Transverse colon (tissue), 4 donors: Measurements from ENCODE around the gene SQOR. TPM values are rescaled to one million over a fixed set of nuclear protein-coding genes. Genes with fewer than 3 reads are reported as not detected.
A peak's percentile ranks its signal among the peaks of the same experiment; 100 is the strongest.
"Not testable (repeated sequence)": the region's sequence is repeated elsewhere in the genome, so short reads cannot be mapped to it uniquely, and the experiment has no call there.

Source experiments
- DNase-seq: peaks from one replicate; pipeline ENCODE4 v3.0.0-alpha.2; 2019
- H3K27ac ChIP-seq, 4 donors: fragments of 200-600 bp; sonication (generic); 2 replicates each; pipeline ENCODE4 v1.5.1; 2016 to 2018; ENCODE audit warnings: inconsistent platforms in 4 of 4
- H3K27me3 ChIP-seq: fragments of 200-600 bp; sonication (generic); 2 replicates; pipeline ENCODE4 v1.5.1; 2017; ENCODE audit warnings: inconsistent platforms
- H3K36me3 ChIP-seq, 4 donors: fragments of 200-600 bp; sonication (generic); 2 replicates each; pipeline ENCODE4 v1.5.1; 2017 to 2019; ENCODE audit warnings: inconsistent platforms in 4 of 4
- H3K4me1 ChIP-seq, 4 donors: fragments of 200-600 bp; sonication (generic); 2 replicates each; pipeline ENCODE4 v1.5.1; 2017 to 2020; ENCODE audit warnings: inconsistent platforms in 4 of 4
- H3K4me3 ChIP-seq, 4 donors: fragments of 200-600 bp; sonication (generic); 1 replicate in 1 of 4; 2 replicates in 3 of 4; pipeline versions ENCODE4 v1.5.1 to v1.6.1; 2017 to 2019; ENCODE audit warnings: inconsistent platforms in 4 of 4
- H3K9me3 ChIP-seq, 2 donors: fragments of 200-600 bp; sonication (generic); 2 replicates each; pipeline ENCODE4 v1.5.1; 2017 to 2019; ENCODE audit warnings: inconsistent platforms in 2 of 2
- EP300 ChIP-seq: sonication (generic); formaldehyde crosslinking; IDR thresholded peaks from one replicate; pipeline ENCODE4 v1.6.1; 2017; ENCODE audit warnings: antibody characterized with exemption, low read depth
- POLR2A ChIP-seq: fragments of 450-650 bp; IDR thresholded peaks from one replicate; pipeline ENCODE4 v1.6.1; 2016; ENCODE audit warnings: antibody characterized with exemption, mild to moderate bottlenecking, moderate library complexity
- POLR2AphosphoS5 ChIP-seq, 3 donors: sonication (generic); formaldehyde crosslinking; IDR thresholded peaks; one replicate each; pipeline ENCODE4 v1.6.1; 2016; ENCODE audit warnings: antibody characterized with exemption in 3 of 3
- WGBS, 2 donors: methylation state at CpG; one replicate each; pipeline ENCODE4 v1.1.5; 2018; ENCODE audit warnings: low coverage in 1 of 2; 5-methylcytosine and 5-hydroxymethylcytosine counted together
- in situ Hi-C, 4 donors: fragments of 200-750 bp; cut with MboI; loops; one replicate each; pipeline versions ENCODE4 v1.15.0 to v1.15.1; 2017; ENCODE audit warnings: low sequenced_read_pairs in 3 of 4, low pct_ligation_motif_present in 1 of 4, low pct_unique_long_range_greater_than_20kb in 1 of 4
- intact Hi-C: fragments of 100-400 bp; cut with DNase I; formaldehyde crosslinking; loops from one replicate; pipeline ENCODE4 v1.15.1; 2023; ENCODE audit warnings: low total_unique reads
- total RNA-seq, 4 donors: library from RNA; depleted of rRNA; stranded (reverse); fragments of >200 nt; gene quantifications; one replicate each; pipeline ENCODE4 v1.1.0, GENCODE V29; 2016
- TF ChIP-seq, protein P1 (sequence below), 5 experiments: fragments of 200-600 bp in 3 of 5; fragments of 450-650 bp in 2 of 5; sonication (generic) in 3 of 5; IDR thresholded peaks; 1 replicate in 2 of 5; 2 replicates in 3 of 5; pipeline ENCODE4 v1.5.1; 2016 to 2017; ENCODE audit warnings: antibody characterized with exemption in 5 of 5, inconsistent platforms in 3 of 5, mild to moderate bottlenecking in 2 of 5, moderate library complexity in 1 of 5

Gene SQOR
- total RNA-seq, 4 donors from 2014 or later, result 106 to 377 (median 281) TPM

DNA sequence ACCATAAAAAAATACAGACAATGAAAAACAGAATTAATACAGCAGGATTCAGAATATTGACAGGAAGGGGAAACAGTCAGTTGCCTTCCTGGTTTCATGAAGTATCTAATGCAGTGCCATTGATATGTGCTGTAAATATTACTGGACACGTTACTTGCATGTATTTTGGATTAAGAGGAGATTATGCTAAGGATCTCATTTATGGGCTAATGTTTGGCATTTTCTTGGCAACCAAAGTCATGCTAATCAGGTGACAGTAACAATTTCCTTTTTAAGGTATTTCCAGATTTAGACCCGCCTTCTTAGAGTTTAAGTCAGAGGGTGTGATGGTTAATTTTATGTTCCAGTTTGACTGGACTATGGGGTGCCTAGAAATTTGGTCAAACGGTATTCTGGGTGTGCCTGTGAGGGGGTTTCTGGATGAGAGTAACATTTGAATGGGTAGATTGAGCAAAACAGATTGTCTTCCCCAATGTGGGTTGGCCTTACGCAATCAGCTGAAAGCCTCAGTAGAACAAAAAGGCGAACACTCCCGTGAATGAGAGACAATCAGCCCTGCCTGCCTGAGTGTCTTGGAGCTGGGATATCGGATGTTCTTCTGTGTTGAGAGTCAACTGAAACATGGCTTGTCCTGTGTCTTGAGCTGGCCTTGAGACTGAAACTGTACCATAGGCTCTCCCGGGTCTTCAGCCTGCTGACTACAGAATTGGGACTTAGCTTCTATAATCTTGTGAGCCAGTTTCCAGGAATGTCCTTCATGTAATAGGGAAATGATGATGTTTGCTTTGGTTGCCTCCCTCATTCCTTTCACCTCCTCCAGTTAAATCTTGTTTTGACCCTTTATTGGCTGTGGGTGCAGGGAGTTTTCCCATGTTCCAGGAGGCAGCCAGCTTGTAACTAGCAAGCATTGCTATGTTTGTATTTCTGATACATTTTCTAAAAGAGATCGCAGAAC is 10.5 kb downstream of the SQOR start:
- peak; percentile 59 for DNase-seq
- Histone ChIP-seq H3K4me1 (peaks cover 80 to 100% (median 94%) of the 10 kb centered on the region in 4 donors), H3K36me3 (no peaks in the 10 kb centered on the region), H3K4me3 (no peak overlapping the region), H3K9me3 (no peaks in the 10 kb centered on the region), H3K27me3 (no peaks in the 10 kb centered on the region), H3K27ac (peak overlapping the region; percentile 96 to 97 (median 96))
- in situ Hi-C loops, result no loop called here
- TF ChIP-seq EP300, result no peak
- peak; percentile 48 for TF ChIP-seq POLR2A
- peak; percentile 32 to 72 (median 68) for TF ChIP-seq POLR2AphosphoS5 (IDR thresholded peaks at IDR 0.05)
- TF ChIP-seq, protein P1, sequence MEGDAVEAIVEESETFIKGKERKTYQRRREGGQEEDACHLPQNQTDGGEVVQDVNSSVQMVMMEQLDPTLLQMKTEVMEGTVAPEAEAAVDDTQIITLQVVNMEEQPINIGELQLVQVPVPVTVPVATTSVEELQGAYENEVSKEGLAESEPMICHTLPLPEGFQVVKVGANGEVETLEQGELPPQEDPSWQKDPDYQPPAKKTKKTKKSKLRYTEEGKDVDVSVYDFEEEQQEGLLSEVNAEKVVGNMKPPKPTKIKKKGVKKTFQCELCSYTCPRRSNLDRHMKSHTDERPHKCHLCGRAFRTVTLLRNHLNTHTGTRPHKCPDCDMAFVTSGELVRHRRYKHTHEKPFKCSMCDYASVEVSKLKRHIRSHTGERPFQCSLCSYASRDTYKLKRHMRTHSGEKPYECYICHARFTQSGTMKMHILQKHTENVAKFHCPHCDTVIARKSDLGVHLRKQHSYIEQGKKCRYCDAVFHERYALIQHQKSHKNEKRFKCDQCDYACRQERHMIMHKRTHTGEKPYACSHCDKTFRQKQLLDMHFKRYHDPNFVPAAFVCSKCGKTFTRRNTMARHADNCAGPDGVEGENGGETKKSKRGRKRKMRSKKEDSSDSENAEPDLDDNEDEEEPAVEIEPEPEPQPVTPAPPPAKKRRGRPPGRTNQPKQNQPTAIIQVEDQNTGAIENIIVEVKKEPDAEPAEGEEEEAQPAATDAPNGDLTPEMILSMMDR (IDR thresholded peaks at IDR 0.05), result no peak
- 43 to 45% methylated on average over 4 to 9 of the region's 9 CpGs for WGBS, 2 donors
- intact Hi-C loops, result no loop called here

- no peaks in the 10 kb centered on the region for H3K36me3 ChIP-seq
- H3K27me3 ChIP-seq, result no peaks in the 10 kb centered on the region
- WGBS, 2 donors, result 39 to 40% methylated on average over 2 to 3 of the region's 3 CpGs
- in situ Hi-C loops, result no loop called here
- peak overlapping the region; percentile 96 to 97 (median 96) for H3K27ac ChIP-seq
- intact Hi-C loops, result no loop called here
- H3K9me3 ChIP-seq, result no peaks in the 10 kb centered on the region
- peaks cover 73 to 92% (median 86%) of the 10 kb centered on the region in 4 donors for H3K4me1 ChIP-seq
- no peak for TF ChIP-seq POLR2A
- no peak overlapping the region for H3K4me3 ChIP-seq
- no peak for DNase-seq
These were observed 11.4 kb downstream of the SQOR start for GRCh38 chr15:45646220-45646619.

- DNase-seq, result no peak
- H3K9me3 ChIP-seq, result no peaks in the 10 kb centered on the region
- no peak for TF ChIP-seq POLR2AphosphoS5 (IDR thresholded peaks at IDR 0.05)
- TF ChIP-seq, protein P1 (IDR thresholded peaks at IDR 0.05), result no peak
- TF ChIP-seq POLR2A, result no peak
- no peak for TF ChIP-seq EP300
- no peaks in the 10 kb centered on the region for H3K36me3 ChIP-seq
- in situ Hi-C loops (no loop called here), intact Hi-C loops (no loop called here)
- peak overlapping the region; percentile 60 to 97 (median 96) for H3K27ac ChIP-seq
- H3K4me1 ChIP-seq, result peaks cover 61 to 89% (median 76%) of the 10 kb centered on the region in 4 donors
- no peaks in the 10 kb centered on the region for H3K27me3 ChIP-seq
- WGBS, 2 donors, result 96 to 100% methylated on average over 3 to 6 of the region's 6 CpGs
- no peak overlapping the region for H3K4me3 ChIP-seq
These were observed 13.0 kb downstream of the SQOR start for GRCh38 chr15:45647828-45648227.

- Histone ChIP-seq H3K4me3 (no peak overlapping the region), H3K9me3 (no peaks in the 10 kb centered on the region), H3K4me1 (peaks cover 59 to 89% (median 76%) of the 10 kb centered on the region in 4 donors), H3K36me3 (no peaks in the 10 kb centered on the region), H3K27me3 (no peaks in the 10 kb centered on the region), H3K27ac (peak overlapping the region; percentile 60 to 97 (median 96))
- intact Hi-C loops, result no loop called here
- DNase-seq, result no peak
- WGBS, 2 donors, result 45% methylated on average over 4 of the region's 4 CpGs; no CpG with 5 or more reads in 1 of the 2 donors
- in situ Hi-C loops, result no loop called here
- TF ChIP-seq, protein P1 (IDR thresholded peaks at IDR 0.05), result no peak
- TF ChIP-seq POLR2A (no peak), EP300 (no peak), POLR2AphosphoS5 (IDR thresholded peaks at IDR 0.05) (no peak)
These were observed 13.8 kb downstream of the SQOR start for GRCh38 chr15:45648521-45649200.

GRCh38 chr15:45650007-45650406 is 15.2 kb downstream of the SQOR start:
- intact Hi-C loops, H3K4me3 ChIP-seq, in situ Hi-C loops, DNase-seq, H3K36me3 ChIP-seq, H3K9me3 ChIP-seq, H3K27me3 ChIP-seq: not testable (repeated sequence)
- Histone ChIP-seq H3K4me1 (peaks cover 66 to 89% (median 76%) of the 10 kb centered on the region in 4 donors), H3K27ac (peak overlapping the region in 3 of 4 donors; percentile 19 to 97 (median 60))
- 79% methylated on average over 11 of the region's 11 CpGs; no CpG with 5 or more reads in 1 of the 2 donors for WGBS, 2 donors
